H7 (cell line): ENCODE measurements around the gene CACNB4. TPM values are rescaled to one million over a fixed set of nuclear protein-coding genes. Genes with fewer than 3 reads are reported as not detected.
A peak's percentile ranks its signal among the peaks of the same experiment; 100 is the strongest.

Source experiments
- DNase-seq: peaks from one replicate; pipeline ENCODE4 v3.0.0; 2012
- H3K27me3 ChIP-seq: 2 replicates; pipeline ENCODE4 v1.6.0; 2011; ENCODE audit warnings: mild to moderate bottlenecking, low read length; ENCODE audit not compliant: control insufficient read depth, insufficient read depth
- H3K36me3 ChIP-seq: replicated peaks from 2 replicates; pipeline ENCODE4 v1.5.1; 2011; ENCODE audit warnings: low read length; ENCODE audit not compliant: control insufficient read depth, insufficient read depth
- H3K4me3 ChIP-seq: 2 replicates; pipeline ENCODE4 v1.5.1; 2011; ENCODE audit warnings: low read depth, mild to moderate bottlenecking, control low read depth, low read length, moderate library complexity; ENCODE audit not compliant: insufficient read depth
- total RNA-seq: library from RNA; depleted of rRNA; stranded (reverse); fragments of >200 nt; shearing (Covaris generic); gene quantifications from 2 replicates; pipeline ENCODE4 v1.2.3, GENCODE V29; 2014

The CACNB4 gene
- total RNA-seq, 1 experiment from 2014 or later: 0.83 TPM

DNA sequence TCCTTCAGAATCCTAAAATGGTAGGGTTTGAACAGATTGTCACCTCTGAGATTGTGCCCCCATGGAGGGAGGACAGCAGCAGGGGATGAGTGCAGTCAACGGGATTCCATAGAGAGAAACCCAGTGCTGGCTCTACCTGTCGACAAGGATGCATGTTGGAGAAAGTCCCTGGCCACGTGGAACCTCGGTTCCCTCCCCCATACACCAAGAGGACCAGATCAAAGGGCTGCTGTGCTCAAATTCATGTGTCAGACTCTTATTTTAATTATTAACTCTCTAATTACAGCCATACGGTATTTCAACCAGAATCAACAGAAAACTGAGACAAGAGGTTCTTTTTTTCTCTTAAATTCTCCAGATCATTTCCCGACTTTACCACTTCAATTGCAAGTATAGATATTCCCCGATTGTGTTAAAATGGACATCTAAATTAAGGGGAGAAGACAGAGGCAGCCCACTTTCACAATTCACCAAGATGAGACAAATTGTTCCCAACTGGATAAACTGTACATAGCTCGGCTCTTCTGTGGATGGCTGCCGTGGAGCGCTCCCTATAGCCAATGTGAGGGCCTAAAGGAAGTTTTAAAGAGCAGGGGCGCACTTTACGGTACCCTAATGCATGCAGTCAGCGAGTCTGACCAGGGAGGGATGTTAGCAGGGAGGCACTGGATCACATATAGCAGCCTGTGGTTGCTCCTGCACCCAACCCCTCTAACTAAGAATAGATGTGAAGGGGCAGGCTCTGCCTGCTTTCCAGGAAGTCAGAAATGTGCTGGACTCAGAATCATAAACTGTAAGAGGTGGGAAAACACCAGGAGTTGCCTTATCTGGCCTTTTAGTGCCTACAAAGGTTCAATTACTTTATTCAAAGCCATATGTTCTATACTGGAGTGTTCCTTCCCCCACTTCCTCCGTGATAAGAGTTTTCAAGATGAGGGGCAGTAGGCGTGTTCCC, 123.1 kb downstream of the CACNB4 start:
- Histone ChIP-seq H3K27me3 (no peaks in the 10 kb centered on the region), H3K4me3 (no peak overlapping the region), H3K36me3 (no peaks in the 10 kb centered on the region)
- DNase-seq: no peak

- no peaks in the 10 kb centered on the region for H3K36me3 ChIP-seq
- no peak overlapping the region for H3K4me3 ChIP-seq
- no peak for DNase-seq
- H3K27me3 ChIP-seq: no peaks in the 10 kb centered on the region
Observed at GRCh38 chr2:151974988-151975387, 123.9 kb downstream of the CACNB4 start.

GRCh38 chr2:151973901-151974199, 125.0 kb downstream of the CACNB4 start:
- DNase-seq: peak; percentile 67

GRCh38 chr2:151973013-151973900, 125.6 kb downstream of the CACNB4 start:
- no peaks in the 10 kb centered on the region for H3K36me3 ChIP-seq
- no peak overlapping the region for H3K4me3 ChIP-seq
- no peaks in the 10 kb centered on the region for H3K27me3 ChIP-seq
- DNase-seq: no peak

More at GRCh38 chr2:151973901-151974199, 125.0 kb downstream of the CACNB4 start:
- Histone ChIP-seq H3K36me3 (no peaks in the 10 kb centered on the region), H3K27me3 (no peaks in the 10 kb centered on the region), H3K4me3 (no peak overlapping the region)

GRCh38 chr2:151972241-151973012, 126.4 kb downstream of the CACNB4 start:
- H3K4me3 ChIP-seq: no peak overlapping the region
- no peaks in the 10 kb centered on the region for H3K27me3 ChIP-seq
- no peak for DNase-seq
- H3K36me3 ChIP-seq: no peaks in the 10 kb centered on the region

GRCh38 chr2:151971301-151972051, 127.4 kb downstream of the CACNB4 start:
- Histone ChIP-seq H3K36me3 (no peaks in the 10 kb centered on the region), H3K4me3 (no peak overlapping the region), H3K27me3 (no peaks in the 10 kb centered on the region)
- DNase-seq: no peak

DNA sequence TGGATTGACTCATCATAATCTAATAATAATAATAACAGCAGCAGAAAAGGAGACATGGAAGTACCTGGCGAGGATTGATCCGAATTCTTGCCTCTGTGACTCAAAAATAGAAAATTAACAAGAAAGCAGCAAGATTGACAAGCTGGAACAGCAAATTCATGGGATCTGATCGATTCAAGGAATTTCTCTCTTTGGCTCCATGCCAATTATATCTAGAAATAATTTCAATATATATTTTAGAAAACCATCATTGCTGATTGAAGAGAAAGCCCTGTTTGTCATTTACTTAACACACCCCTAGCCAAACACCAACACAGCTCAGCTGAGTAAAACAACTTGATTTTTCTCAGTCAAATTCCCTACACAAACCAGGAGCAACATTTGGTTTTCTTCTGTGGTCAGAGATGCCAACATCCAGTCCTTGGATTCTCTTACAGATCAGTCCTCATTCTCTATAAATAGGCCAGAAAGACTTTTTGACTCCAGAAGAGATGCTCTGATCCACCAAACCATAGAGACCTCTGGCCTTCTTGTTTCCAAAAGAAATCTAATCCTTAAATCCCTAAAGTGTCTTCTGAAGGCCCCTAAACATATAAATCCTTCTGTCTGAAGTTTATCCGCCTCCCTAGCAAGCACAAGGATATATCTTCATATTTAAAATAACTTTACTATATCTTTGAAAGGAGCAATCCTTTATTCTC, 129.9 kb downstream of the CACNB4 start:
- H3K36me3 ChIP-seq: no peaks in the 10 kb centered on the region
- no peak overlapping the region for H3K4me3 ChIP-seq
- no peak for DNase-seq
- no peaks in the 10 kb centered on the region for H3K27me3 ChIP-seq

GRCh38 chr2:151967829-151968722, 130.8 kb downstream of the CACNB4 start:
- no peaks in the 10 kb centered on the region for H3K27me3 ChIP-seq
- DNase-seq: no peak
- H3K36me3 ChIP-seq: no peaks in the 10 kb centered on the region
- H3K4me3 ChIP-seq: no peak overlapping the region

DNA sequence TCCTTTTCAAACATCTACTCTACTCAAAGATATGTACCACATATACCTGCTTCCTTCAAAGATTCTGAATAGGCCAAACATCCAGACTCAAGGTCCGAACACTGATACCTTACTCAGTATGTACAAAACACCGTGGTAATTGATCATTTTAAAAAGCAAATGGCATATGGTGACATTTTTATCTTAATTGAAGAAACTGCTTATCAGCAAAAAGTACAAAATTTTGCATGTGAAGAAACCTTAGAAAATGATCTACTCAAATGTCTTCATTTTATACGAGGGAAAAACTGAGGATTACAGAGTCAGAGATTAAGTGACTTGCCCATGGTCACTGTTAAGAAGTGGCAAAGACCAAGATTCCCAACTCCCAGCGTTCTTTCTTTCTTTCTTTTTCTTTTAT, 133.0 kb downstream of the CACNB4 start:
- Histone ChIP-seq H3K4me3 (no peak overlapping the region), H3K36me3 (no peaks in the 10 kb centered on the region), H3K27me3 (no peaks in the 10 kb centered on the region)
- no peak for DNase-seq

- Histone ChIP-seq H3K4me3 (no peak overlapping the region), H3K27me3 (no peaks in the 10 kb centered on the region), H3K36me3 (no peaks in the 10 kb centered on the region)
- DNase-seq: no peak
Observed at GRCh38 chr2:151961558-151961957, 137.3 kb downstream of the CACNB4 start.

DNA sequence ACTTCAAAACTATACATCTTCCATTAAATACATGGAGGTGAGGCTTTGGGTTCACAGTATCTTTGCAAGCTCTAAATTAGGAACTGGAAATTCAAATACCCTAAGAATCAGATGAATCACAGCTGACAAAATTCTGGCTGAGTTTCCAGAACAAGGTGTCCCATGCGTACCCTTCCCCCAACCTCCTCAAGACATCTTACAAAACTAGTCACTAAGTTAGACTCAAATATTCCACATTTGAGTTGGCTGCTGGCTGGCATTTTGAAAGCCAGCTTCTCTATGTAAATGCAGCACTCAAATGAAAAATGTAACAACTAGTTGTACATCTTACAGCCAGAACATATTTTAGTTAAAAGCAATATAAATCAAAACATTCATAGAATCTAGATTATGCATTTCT, 139.6 kb downstream of the CACNB4 start:
- no peak overlapping the region for H3K4me3 ChIP-seq
- DNase-seq: no peak
- no peaks in the 10 kb centered on the region for H3K27me3 ChIP-seq

GRCh38 chr2:151953467-151953866, 145.4 kb downstream of the CACNB4 start:
- H3K27me3 ChIP-seq: no peaks in the 10 kb centered on the region
- no peaks in the 10 kb centered on the region for H3K36me3 ChIP-seq
- no peak for DNase-seq
- H3K4me3 ChIP-seq: no peak overlapping the region

More for the DNA sequence above, 139.6 kb downstream of the CACNB4 start:
- no peaks in the 10 kb centered on the region for H3K36me3 ChIP-seq
